HPDE6-E6E7 (cell line): ENCODE results near the gene KLHL8.
"Not testable (repeated sequence)": the region's sequence is repeated elsewhere in the genome, so short reads cannot be mapped to it uniquely, and the experiment has no call there.

Experiments
- DNase-seq: peaks from one replicate; pipeline ENCODE4 v3.0.0; 2011; ENCODE audit warnings: missing footprints; ENCODE audit errors: extremely low spot score

Gene KLHL8

DNA sequence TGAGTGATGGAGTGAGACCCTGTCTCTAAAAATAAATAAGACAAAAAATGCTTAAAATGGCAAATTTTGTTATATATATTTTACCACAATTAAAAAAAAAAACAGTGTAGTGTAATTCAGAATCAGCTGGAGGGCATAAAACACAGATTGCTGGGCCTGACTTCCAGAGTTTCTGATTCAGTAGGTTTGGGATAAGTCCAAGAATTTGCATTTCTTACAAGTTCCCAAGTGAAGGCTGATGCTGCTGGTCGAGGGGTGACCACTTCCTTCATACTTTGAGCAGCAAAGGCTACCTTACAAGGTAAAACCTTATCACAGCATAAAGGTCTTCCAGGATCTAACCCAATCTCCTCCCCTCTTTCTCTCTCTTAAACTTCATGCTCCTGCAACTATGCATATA, 40.7 kb downstream of the KLHL8 start:
- DNase-seq = no peak

DNA sequence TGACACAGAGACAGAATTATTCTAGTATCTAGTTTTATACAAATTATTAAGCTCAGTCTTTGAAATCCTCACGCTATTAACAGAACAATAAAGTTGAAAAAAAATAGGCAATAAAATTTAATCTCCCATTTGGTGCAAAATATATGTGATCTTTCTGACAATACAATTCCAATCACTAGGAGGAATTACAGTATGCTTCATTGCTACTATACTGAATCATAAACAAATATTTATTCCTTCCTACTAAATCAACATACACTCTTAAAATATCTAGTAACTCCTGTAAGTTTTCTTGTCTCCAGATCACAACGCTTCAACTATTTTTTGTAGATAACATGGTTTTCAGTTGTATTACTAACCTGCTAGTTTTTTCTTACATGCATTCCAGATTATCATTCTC, 45.7 kb downstream of the KLHL8 start:
- DNase-seq = no peak

DNA sequence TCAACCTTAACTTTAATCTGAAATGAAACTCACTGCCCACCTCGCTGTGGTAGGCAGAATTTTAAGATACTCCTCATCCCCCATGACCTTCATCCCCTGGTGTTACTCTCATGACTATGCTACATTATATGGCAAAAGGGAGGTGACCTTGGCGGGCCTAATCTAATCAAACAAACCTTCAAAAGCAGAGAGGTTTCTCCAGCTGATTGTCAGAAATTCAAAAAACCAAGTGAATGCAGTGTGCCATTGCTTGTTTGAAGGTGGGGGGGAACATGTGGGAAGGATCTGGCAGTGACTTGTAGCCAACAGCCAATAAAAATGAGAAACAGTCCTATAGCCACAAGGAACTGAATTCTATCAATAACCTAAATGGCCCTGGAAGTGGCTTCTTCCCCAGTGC, 48.5 kb downstream of the KLHL8 start:
- DNase-seq = no peak

DNA sequence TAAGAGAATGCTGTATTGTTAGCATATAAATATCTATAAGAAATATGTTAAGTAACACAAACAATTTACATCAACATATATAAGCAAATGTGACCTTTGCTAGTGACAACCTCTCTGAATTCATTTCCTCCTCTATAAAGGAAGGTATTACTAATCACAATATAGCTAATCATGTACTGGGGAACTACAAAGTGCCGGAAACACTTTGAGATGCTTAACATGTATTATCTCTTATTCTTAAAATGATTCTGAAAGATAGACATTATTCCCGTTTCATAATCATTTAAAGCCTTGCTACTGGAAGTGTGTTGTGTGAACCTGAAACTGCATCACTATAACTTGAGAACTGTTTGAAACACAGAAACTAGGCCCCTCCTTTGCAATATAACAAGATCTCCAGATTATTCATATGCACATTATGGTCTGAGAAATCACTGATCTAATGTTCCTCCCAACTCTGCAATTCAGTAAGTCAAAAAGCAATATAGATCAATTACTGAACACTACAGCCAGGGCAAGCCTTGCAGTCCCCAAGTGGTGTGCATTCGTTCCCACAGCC, 54.0 kb downstream of the KLHL8 start:
- DNase-seq = no peak

DNA sequence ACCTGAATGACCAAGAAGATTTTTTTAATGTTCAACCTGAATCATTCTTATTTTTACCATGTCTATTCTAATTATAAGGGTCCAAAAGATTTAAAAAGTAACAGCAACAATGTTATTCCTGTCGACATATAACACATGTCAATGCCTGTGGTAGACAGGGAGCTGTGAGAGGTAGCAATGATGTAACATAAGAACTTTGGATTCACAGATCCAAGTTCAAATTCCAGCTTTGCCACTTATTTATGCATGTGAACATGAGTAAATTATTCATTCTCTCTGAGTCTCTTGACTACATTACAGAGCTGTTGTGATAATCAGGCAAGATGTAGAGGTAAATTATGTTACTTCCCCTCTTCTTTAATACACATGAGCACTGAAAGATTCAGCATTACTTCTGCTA, 54.5 kb downstream of the KLHL8 start:
- no peak for DNase-seq

DNA sequence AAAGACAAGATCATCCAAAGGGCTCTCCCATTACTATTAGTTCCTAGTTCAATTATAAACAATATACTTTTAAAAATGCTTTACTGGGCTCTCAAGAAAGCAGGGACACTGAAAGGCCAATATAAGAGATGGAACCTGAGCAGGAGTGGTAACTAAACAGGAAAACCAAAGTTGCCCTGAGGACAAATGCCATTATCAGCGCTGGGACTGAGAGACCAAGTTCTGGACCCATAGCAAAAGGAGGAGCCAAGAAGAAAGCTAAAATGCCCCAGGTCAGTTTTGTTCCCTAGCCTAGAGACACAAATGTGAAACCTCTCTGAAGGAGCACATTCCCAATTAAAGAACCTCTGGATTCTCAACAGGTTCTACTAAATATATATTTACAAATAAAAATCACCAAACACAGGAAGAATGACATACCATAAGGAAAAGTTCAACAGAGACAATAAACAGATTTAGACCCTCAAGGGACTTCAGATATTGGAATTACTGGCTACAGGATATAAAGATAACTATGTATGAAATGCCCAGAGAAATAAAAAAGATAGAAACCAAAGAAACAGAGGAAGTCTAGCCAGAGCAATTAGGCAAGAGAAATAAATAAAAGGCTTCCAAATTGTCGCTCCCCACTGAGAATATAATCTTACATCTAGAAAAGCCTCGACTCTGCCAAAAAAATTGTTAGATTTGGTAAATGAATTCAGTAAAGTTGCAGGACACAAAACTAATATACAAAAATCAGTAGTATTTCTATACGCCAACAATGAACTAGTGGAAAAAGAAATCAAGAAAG, 67.1 kb downstream of the KLHL8 start:
- no peak for DNase-seq

DNA sequence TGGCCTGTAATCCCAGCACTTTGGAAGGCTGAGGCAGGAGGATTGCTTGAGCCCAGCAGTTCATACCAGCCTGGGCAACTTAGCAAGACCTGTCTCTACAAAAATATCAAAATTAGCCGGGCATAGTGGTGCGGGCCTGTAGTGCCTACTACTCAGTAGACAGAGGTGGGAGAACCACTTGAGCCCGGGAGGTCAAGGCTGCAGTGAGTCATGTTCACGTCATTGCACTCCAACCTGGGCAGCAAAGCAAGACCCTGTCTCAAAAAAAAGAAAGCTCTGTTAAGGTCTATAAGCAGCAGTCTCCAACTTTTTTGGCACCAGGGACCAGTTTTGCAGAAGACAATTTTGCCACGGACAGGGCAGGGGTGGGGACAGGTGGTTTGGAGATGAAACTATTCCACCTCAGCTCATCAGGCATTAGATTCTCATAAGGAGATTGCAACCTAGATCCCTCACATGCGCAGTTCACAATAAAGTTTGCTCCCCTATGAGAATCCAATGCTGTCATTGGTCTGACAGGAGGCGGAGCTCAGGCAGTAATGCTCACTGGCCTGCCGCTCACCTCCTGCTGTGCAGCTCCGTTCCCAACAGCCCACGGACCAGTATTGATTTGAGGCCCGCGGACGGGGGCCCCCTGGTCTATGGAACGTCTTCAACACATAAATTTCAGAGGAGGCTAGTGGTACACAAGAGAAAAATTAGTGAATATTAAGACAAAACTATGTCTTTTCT, 67.9 kb downstream of the KLHL8 start:
- DNase-seq = no peak

DNA sequence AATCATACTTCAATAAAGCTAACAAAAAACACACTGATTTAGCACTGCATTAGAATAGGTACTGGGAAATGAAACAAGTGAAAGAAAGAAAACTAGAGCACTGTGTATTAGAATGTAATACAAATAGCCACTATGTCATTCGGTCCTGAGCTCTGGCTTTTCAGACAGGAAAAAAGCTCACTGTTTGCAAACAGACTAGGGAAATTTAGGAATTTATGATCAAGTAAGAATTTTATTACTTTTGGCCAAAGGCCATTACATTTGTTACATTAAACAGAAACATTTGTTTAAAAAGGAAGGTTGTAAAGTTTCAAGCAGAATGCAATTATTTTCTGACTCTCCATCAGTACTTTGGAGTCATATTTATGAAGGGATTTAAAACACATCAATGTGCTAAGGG, 68.7 kb downstream of the KLHL8 start:
- DNase-seq = no peak

DNA sequence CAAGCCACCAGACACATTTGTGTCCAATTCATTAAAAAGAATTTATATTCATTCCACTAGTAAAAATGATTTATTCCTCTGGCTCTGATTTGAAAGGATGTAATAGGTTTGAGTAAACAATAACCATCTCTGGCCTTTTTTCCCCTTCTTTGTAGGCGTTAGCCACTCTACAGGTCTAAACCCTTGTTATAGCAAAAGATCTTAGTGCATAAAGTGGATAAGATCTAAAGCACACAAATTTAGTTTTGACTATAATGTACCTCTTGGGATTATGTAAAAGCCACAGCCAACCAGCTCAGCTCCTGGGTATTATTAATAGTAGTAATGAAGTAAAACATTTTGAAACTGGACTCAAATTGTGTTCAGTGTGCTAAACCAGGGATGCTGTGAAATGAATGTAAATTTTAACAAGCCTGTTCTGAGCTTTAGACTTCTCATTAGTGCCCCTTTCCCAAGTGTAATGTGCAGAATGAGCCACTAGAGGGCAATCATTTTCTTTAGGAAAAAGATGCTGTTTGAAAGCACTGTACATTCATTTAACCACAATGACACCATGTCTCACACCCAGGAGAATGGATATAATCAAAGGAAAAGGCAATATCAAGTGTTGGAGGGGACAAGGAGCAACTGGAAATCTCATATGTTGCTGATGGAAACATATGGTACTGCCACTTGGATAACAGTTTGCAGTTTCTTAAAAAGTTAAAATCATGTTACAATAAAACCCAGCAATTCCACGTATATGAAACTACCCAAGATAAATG, 69.7 kb downstream of the KLHL8 start:
- DNase-seq = peak; percentile 21

DNA sequence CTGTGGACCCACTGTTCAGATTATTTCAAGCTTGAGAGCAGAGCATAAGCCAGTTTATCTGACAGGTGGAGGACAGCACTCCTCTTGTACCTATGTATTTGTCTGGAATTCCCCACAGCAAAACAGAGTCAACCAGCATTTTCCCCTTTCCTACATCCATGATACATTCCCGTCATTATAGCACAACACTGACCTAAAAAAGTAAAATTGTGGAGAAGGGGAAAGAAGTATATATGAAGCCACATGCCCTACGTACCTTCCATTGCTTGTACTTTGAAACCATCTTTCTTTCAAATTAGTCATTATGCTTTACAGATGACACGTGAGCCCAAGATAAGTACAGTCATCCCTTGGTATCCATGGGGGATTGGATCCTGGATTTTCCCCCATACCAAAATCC, 73.3 kb downstream of the KLHL8 start:
- DNase-seq = no peak

DNA sequence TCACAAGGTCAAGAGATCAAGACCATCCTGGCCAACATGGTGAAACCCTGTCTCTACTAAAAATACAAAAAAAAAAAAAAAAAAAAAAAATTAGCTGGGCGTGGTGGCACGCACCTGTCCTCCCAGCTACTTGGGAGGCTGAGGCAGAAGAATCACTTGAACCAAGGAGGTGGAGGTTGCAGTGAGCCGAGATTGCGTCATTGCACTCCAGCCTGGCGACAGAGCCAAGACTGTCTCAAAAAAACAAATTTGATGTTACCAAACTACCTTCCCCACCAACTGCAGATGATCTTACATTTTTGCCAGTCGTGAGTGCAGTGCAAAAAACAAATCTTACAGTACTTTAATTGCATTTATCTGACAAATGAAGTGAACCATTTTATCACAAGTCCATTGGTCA, 74.5 kb downstream of the KLHL8 start:
- DNase-seq = not testable (repeated sequence)

DNA sequence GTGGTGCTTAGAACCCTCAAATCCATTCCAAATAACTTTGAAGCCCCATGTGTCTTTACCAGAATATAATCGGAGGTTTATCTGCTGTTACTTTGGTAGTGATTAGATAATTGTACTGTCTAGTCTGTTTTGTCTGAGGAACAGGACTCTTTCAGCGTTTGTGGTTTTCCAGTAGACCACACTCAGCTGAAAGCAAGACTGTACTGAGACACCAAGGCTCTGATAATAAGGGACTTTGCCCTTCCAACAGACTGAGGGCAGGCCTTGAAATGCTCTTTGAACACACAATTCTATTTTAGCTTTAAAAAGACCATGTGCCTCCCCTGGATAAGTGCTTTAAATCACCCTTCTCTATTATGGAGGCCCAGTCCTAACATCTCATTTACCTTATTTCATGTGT, 76.1 kb downstream of the KLHL8 start:
- no peak for DNase-seq

DNA sequence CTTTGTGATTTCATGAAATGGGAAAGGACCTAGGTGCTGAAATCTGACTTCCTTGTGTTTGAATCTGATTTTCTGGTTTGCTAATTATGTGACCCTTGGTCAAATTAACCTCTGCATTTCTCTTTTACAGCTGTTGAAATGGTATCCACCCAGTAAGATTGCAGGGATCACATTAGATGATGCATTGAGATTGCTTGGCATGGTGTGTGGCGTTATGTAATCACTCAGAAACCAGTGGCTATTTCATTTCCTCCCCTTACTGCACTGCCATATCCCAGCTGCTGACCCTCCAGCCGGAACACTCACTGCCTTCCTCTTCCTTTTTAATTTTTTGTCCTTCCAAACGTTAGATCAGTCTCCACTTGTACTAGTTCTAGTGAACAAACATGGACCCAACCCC, 79.0 kb downstream of the KLHL8 start:
- no peak for DNase-seq

DNA sequence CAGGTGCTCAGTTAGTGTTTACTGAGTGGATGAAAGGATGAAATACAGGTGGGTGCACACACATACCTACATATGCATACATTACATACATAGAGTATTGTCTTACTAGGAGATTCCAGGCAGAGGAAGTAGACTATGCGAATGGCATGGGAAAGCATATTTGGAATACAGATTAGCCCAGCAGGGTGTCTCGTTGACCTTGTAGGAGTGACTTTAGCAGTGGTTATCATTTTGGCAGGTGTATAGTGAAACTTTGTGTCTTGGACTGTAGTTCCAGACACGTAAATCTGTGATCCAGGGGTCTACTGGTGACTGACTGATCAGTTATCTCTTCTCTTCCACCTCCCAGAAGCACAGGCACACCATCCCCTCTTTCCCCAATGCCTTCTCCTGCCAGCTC, 86.3 kb downstream of the KLHL8 start:
- no peak for DNase-seq

DNA sequence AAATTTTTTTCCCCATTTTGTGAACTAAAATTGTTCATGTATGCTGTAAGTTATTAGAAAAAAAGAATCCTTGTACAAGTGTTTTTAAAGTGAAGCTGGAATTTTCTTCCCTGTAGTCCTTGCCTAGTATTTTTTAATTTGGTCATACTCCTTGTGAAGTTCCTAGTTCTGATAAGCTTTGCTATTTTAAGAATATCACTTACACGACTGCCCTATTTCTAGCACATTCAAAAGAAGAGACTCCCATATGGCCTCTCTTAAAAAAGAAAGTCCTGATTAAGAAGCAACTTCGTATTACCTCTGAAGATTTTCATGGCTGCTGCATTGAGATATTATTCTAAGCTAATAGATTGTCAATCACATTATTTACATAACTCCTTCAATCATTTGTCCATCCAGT, 87.2 kb downstream of the KLHL8 start:
- DNase-seq = no peak

DNA sequence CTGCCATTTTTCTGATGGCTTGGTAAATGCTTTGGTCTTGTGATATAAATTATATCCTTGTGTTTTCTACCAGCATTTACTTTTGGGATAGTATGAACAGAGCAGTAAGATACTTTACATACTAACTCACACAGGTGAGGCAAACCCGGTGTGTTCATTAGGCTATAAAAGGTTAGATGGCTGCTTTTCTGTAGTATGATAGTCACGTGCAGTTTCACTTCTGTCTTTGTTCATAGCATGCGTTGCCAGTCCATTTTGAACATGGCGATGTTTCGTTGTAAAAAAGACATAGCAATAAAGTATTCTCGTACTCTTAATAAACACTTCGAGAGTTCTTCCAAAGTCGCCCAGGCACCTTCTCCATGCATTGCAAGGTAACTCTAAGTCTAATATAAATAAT, 88.4 kb downstream of the KLHL8 start:
- no peak for DNase-seq

DNA sequence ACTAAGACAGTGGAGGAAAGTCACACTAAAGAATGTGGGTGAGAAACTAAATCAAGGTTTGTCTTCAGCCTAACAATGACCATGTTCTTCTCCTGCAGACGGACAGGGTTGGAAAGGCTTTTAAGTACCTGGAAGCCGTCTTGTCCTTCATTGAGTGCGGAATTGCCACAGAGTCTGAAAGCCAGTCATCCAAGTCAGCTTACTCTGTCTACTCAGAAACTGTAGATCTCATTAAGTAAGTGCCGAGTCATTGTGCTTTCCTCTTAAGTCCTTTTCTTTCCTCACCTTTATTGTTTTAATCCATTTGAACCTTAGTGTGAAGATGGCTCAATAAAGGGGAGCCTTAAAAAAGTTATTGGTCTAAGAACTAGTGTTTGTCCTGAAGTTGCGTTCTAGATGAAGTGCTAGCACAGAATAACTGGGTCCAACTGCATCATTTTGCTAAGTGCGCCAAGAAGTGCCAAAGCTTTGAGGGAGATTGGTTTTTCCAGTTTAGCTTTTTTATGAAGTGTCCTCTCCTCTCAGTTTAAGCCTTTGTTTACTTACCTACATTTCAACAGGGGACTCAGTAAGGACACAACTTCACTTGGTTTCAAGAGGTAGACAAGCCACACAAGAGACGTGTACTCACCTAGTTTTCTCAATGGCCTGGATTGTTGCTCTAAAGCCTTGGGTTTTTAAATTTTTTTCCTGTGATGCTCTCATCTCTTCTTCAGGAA, 89.3 kb downstream of the KLHL8 start:
- no peak for DNase-seq

DNA sequence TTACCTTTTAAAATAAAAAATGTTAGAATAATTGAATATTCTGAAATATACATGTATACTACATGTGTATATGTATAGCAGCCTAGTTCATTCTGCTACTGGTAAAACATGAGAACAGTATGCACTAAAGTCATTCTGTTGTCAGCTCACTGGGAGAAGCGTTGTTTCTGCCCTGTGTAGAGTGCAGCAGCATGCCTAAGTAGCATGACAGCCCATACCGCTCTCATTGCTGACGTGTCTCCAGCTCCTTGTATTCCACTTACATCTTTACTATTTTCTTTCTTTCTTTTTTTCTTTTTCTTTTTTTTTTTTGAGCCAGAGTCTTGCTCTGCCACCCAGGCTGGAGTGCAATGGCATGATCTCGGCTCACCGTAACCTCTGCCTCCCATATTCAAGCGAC, 90.7 kb downstream of the KLHL8 start:
- no peak for DNase-seq

DNA sequence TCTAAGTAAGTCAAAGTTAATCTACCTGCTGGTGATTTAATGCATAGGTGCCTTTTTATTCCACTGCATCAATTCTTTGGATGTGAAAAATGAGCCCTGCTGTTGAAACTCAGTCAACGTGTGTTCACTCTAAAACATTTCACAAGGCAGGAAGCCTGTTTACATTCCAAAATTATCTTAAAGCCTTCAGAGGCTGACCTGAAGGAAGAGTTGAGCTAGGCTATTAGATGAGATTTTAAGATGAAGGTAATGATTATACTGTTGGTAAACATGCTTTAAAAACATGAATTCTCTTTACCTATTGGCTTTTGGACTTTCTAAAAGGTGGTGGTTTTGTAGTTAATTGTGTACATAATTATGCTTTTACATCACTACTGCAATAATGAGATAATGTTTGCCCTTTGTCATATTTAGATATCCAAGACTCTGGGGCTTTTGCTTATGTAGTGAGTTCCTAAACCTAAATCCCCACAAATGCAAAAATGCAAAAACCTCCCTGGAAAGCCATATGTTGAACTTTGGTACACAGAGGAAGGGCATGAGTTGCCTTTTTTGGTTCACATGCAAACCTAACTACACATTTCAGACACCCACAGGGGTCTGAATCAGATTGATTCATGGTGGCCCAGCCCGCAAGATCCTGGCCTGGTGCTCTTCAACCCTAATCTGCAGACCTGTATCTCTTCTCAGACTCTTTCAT, 92.3 kb downstream of the KLHL8 start:
- no peak for DNase-seq

DNA sequence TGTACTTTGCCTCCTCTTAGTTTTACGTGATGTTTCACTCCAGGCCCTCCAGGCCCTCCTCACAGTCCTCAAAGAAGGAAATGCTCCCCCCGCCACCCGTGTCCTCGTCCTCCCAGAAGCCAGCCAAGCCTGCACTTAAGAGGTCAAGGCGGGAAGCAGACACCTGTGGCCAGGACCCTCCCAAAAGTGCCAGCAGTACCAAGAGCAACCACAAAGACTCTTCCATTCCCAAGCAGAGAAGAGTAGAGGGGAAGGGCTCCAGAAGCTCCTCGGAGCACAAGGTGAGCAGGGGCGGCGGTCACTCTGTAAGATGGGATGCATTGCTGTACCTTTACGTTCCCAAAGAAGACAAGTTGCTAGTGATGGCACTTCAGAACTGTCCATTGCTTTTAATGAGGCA, 94.4 kb downstream of the KLHL8 start:
- no peak for DNase-seq

DNA sequence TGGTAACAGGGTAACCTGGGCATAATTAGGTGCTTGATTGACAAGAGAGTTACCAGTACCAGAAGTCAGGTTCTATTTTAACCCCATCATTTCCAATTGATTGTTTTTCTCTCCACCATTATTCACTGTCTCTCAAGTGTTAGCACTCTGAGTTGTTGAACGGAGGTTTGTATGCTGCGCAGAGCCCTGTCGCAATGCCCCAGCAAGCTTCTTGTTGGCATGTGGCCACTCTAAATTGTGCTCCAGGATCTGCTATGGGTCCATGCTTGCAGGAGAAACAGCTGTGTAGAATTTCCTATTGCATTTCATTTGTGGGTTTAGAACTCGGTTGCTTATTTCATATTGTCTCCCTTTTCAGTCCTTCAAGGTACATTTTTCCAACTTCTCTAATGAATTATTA, 98.2 kb downstream of the KLHL8 start:
- no peak for DNase-seq
